K562 (cell line): Measurements from ENCODE around the gene RCSD1. TPM values are rescaled to one million over a fixed set of nuclear protein-coding genes. Genes with fewer than 3 reads are reported as not detected.
A peak's percentile ranks its signal among the peaks of the same experiment; 100 is the strongest.

ENCODE experiments used
- AFF1 ChIP-seq, 2 experiments: fragments of 450-650 bp; IDR thresholded peaks; 2 replicates each; pipeline ENCODE4 v1.6.1; 2018; ENCODE audit warnings: mild to moderate bottlenecking in 2 of 2, low read depth in 1 of 2; ENCODE audit not compliant: partially characterized antibody in 2 of 2
- ATF4 ChIP-seq: fragments of 450-650 bp; formaldehyde crosslinking; IDR thresholded peaks from 2 replicates; pipeline ENCODE4 v1.4.0; 2022; ENCODE audit warnings: mild to moderate bottlenecking, moderate library complexity
- BCL6 ChIP-seq: fragments of 250-450 bp; sonication (Bioruptor Pico); IDR thresholded peaks from 2 replicates; pipeline ENCODE4 v1.4.0; 2020
- CREB3L1 ChIP-seq: fragments of 450-650 bp; IDR thresholded peaks from 2 replicates; pipeline ENCODE4 v1.6.1; 2014; ENCODE audit warnings: low read depth, mild to moderate bottlenecking, moderate library complexity, borderline replicate concordance
- DDX20 ChIP-seq: fragments of 450-650 bp; IDR thresholded peaks from 2 replicates; pipeline ENCODE4 v1.6.1; 2016; ENCODE audit warnings: missing genetic modification characterization, low read depth, mild to moderate bottlenecking, missing compliant biosample characterization, moderate library complexity
- E2F8 ChIP-seq: fragments of 450-650 bp; IDR thresholded peaks from 2 replicates; pipeline ENCODE4 v1.7.1; 2018; ENCODE audit warnings: mild to moderate bottlenecking, low read depth; ENCODE audit not compliant: partially characterized antibody
- ESRRB ChIP-seq: fragments of 250-450 bp; sonication (Bioruptor Pico); IDR thresholded peaks from 2 replicates; pipeline ENCODE4 v1.5.0; 2020; ENCODE audit warnings: mild to moderate bottlenecking, moderate library complexity, borderline replicate concordance
- KLF1 ChIP-seq: fragments of 450-650 bp; IDR thresholded peaks from 2 replicates; pipeline ENCODE4 v1.6.1; 2016; ENCODE audit warnings: missing genetic modification characterization, missing compliant biosample characterization
- MED1 ChIP-seq: sonication (generic); formaldehyde crosslinking; IDR thresholded peaks from 2 replicates; pipeline ENCODE4 v1.8.1; 2023; ENCODE audit warnings: missing genetic modification reagents, borderline replicate concordance
- MEF2D ChIP-seq: conservative IDR thresholded peaks from 2 replicates; pipeline ENCODE4 v1.6.1; 2016; ENCODE audit warnings: low read depth, missing genetic modification characterization, missing compliant biosample characterization
- NEUROD1 ChIP-seq: fragments of 150-350 bp; IDR thresholded peaks from 2 replicates; pipeline ENCODE4 v1.6.1; 2014; ENCODE audit warnings: borderline replicate concordance, low read length, low read depth; ENCODE audit not compliant: partially characterized antibody
- NR1H2 ChIP-seq: sonication (generic); formaldehyde crosslinking; IDR thresholded peaks from 2 replicates; pipeline ENCODE4 v1.4.0; 2020; ENCODE audit warnings: mild to moderate bottlenecking, missing genetic modification reagents
- SMARCA5 ChIP-seq: fragments of 450-650 bp; IDR thresholded peaks from 2 replicates; pipeline ENCODE4 v1.6.1; 2016
- SP2 ChIP-seq: IDR thresholded peaks from 2 replicates; pipeline ENCODE4 v1.6.1; 2011; ENCODE audit warnings: mild to moderate bottlenecking, low read depth, low read length, moderate library complexity; ENCODE audit not compliant: poor library complexity, severe bottlenecking; ENCODE audit errors: extremely low read depth
- YY1 ChIP-seq, 3 experiments: IDR thresholded peaks; 2 replicates each; pipeline ENCODE4 v1.6.1; 2011; ENCODE audit warnings: low read length in 2 of 3, mild to moderate bottlenecking in 2 of 3, moderate library complexity in 2 of 3, borderline replicate concordance in 1 of 3, control low read depth in 1 of 3, low read depth in 1 of 3; ENCODE audit not compliant: insufficient read depth in 3 of 3, insufficient replicate concordance in 2 of 3, control insufficient read depth in 1 of 3, insufficient read length in 1 of 3; ENCODE audit errors: extremely low read depth in 1 of 3
- polyA plus RNA-seq, 8 experiments: library from polyadenylated mRNA; depleted of rRNA in 4 of 8; stranded (reverse) in 5 of 8; unstranded in 3 of 8; fragments of >200 nt; fragmentation: Nextera tagmentation in 2 of 8; fragmentation: Illumina TruSeq in 1 of 8; extraction: Ambion mirVana in 2 of 8; extraction: Trizol in 1 of 8; gene quantifications; 2 replicates each; pipeline versions ENCODE4 v1.2.1 to v1.2.3, GENCODE V29; 2011 to 2014; ENCODE audit warnings: inconsistent platforms in 1 of 8, missing spikeins in 1 of 8
- total RNA-seq, 7 experiments: library from RNA; depleted of rRNA in 6 of 7; stranded (reverse); fragments of >200 nt in 6 of 7; fragmentation: Illumina TruSeq in 2 of 7; extraction: Trizol in 2 of 7; gene quantifications; 2 replicates each; pipeline versions ENCODE4 v1.2.1 to v1.2.3, GENCODE V29; 2011 to 2021; ENCODE audit warnings: low replicate concordance in 1 of 7

RCSD1 gene
- total and polyA plus RNA-seq, 9 of the 15 experiments (the other 6 are each of a cell fraction or from before 2014, with no cell fraction given), result 7.8 to 69.8 (median 45.3) TPM

- 0 out of 2 replicates have a peak, but pooled peaks have one; percentile 10 for TF ChIP-seq ATF4 (CRISPR knock-in tag)
- TF ChIP-seq DDX20, result no peak; the same call in 1 of the 2 replicates
- 0 out of 2 replicates have a peak, but pooled peaks have one; percentile 68 for TF ChIP-seq ESRRB (CRISPR knock-in tag)
- TF ChIP-seq AFF1 (IDR thresholded peaks at IDR 0.05; ENCODE audit: low read depth in 1 of 2, partially characterized antibody in 2 of 2), result peak; percentile 14 to 91
- peak; percentile 90 for TF ChIP-seq SMARCA5
- TF ChIP-seq MEF2D, result peak; percentile 48; the same call in 1 of the 2 replicates
- TF ChIP-seq KLF1 (tag), result no peak
- TF ChIP-seq SP2, result no peak
- TF ChIP-seq NEUROD1, result peak; percentile 60
- no peak for TF ChIP-seq NR1H2 (CRISPR knock-in tag)
- peak; percentile 85 for TF ChIP-seq E2F8
- TF ChIP-seq YY1 (IDR thresholded peaks at IDR 0.05; ENCODE audit: borderline replicate concordance in 1 of 3, control insufficient read depth in 1 of 3, extremely low read depth in 1 of 3, insufficient read depth in 3 of 3, insufficient read length in 1 of 3, insufficient replicate concordance in 2 of 3, low read depth in 1 of 3, low read length in 2 of 3), result peak in 2 of 3 experiments; percentile 41 to 42
- no peak for TF ChIP-seq MED1
- 0 out of 2 replicates have a peak, but pooled peaks have one; percentile 21 for TF ChIP-seq CREB3L1
- no peak for TF ChIP-seq BCL6 (CRISPR knock-in tag)
Measured at GRCh38 chr1:167715157-167715999, 85.3 kb downstream of the RCSD1 start (continued).
